SHP77 (cell line): Measurements from ENCODE around the gene GRIN1.

ENCODE experiments used
- DNase-seq, 2 experiments: peaks; one replicate each; lab custom pipeline; 2025; lab: John Stamatoyannopoulos, UW

Gene GRIN1

DNA sequence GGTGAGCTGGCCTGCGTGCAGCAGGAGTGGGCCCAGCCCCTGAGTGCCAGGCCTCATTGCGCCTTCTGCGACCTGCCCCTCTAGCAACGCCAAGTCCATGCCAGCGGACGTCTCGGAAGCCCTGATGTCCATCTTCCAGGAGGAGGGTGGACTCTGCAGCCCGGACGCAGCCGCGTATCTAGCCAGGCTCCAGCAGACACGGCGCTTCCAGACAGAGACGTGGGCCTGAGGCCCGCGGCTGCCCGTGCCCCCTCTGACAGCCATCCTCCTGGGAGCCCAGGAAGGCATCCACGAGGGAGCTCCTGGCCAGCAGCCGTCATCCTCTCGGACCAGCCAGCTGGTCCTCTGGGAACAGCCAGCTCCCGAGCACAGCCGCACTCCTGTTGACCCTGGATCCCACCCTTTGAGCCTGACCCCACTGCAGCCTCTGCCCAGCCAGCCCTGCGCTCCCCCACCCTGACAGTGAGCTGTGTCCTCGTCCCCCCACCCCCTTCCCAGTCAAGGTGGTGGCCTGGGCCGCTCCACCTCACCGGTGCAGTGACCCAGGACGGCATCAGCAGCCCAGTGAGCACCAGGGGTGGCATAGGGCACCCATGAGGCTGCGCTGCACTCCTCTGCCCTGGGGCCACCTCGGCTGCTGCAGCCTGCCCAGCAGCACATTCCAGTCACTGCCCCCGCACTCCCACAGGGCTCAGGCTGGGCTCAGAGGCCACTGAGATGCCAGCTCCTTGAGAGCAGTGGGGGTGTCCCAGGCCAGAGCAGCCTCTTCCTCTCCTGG lies 77.4 kb downstream of the GRIN1 start:
- no peak for DNase-seq

GRCh38 chr9:137217276-137218211 lies 78.6 kb downstream of the GRIN1 start:
- DNase-seq: no peak

GRCh38 chr9:137218212-137218753 lies 79.3 kb downstream of the GRIN1 start:
- DNase-seq: no peak
